ENCODE results near the gene ABCC6. TPM values are rescaled to one million over a fixed set of nuclear protein-coding genes. Genes with fewer than 3 reads are reported as not detected.
"Not testable (repeated sequence)": the region's sequence is repeated elsewhere in the genome, so short reads cannot be mapped to it uniquely, and the experiment has no call there.

ABCC6 gene
- total RNA-seq, 4 donors from 2014 or later, result 0.23 to 4.8 (median 0.73) TPM

- no peaks in the 10 kb centered on the region for H3K9me3 ChIP-seq
- in situ Hi-C loops (cut with MboI; ENCODE audit: low sequenced_read_pairs in 4 of 4) (loop anchor here in 1 of 4 donors (25.0 kb wide), 1 partner anchor 344 kb away; no protein-coding TSS in a partner anchor), intact Hi-C loops (cut with DNase I; ENCODE audit: low total_unique reads) (no loop called here)
- DNase-seq (no peak), ATAC-seq (no peak)
- H3K4me1 ChIP-seq, result peaks cover 0 to 5% of the 10 kb centered on the region in 2 donors
- peaks cover 0 to 64% of the 10 kb centered on the region in 2 donors for H3K36me3 ChIP-seq
- H3K27ac ChIP-seq, result no peak overlapping the region
- H3K4me3 ChIP-seq, result no peak overlapping the region
- no peak for TF ChIP-seq POLR2A (IDR thresholded peaks at IDR 0.05)
- TF ChIP-seq, protein P1, sequence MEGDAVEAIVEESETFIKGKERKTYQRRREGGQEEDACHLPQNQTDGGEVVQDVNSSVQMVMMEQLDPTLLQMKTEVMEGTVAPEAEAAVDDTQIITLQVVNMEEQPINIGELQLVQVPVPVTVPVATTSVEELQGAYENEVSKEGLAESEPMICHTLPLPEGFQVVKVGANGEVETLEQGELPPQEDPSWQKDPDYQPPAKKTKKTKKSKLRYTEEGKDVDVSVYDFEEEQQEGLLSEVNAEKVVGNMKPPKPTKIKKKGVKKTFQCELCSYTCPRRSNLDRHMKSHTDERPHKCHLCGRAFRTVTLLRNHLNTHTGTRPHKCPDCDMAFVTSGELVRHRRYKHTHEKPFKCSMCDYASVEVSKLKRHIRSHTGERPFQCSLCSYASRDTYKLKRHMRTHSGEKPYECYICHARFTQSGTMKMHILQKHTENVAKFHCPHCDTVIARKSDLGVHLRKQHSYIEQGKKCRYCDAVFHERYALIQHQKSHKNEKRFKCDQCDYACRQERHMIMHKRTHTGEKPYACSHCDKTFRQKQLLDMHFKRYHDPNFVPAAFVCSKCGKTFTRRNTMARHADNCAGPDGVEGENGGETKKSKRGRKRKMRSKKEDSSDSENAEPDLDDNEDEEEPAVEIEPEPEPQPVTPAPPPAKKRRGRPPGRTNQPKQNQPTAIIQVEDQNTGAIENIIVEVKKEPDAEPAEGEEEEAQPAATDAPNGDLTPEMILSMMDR (IDR thresholded peaks at IDR 0.05 in 4 of 5, conservative IDR thresholded peaks at IDR 0.05 in 1 of 5), result no peak
- no peaks in the 10 kb centered on the region for H3K27me3 ChIP-seq
Observed at GRCh38 chr16:16106466-16106865, 116.8 kb downstream of the ABCC6 start.

DNA sequence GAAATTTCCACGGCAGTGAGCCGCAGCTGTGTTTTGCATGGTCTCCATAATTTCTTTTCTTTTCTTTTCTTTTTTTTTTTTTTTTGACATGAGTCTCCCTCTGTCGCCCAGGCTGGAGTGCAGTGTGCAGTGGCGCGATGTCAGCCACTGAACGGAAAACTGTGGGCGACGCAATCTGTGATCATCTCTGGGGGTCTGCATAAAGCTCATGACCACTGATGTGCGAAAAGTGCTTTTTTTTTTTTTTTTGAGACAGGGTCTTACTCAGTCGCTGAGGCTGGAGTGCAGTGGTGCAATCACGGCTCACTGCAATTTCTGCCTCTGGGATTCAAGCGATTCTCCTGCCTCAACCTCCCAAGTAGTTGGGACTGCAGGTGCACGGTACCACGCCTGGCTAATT lies 117.6 kb downstream of the ABCC6 start:
- H3K4me3 ChIP-seq, result no peak overlapping the region
- H3K27me3 ChIP-seq, result no peaks in the 10 kb centered on the region
- intact Hi-C loops (cut with DNase I; ENCODE audit: low total_unique reads) (no loop called here), in situ Hi-C loops (cut with MboI; ENCODE audit: low sequenced_read_pairs in 4 of 4) (loop anchor here in 1 of 4 donors (25.0 kb wide), 1 partner anchor 343 kb away; no protein-coding TSS in a partner anchor)
- ATAC-seq, result no peak
- H3K4me1 ChIP-seq, result peaks cover 3 to 5% of the 10 kb centered on the region in 2 donors
- H3K36me3 ChIP-seq, result peaks cover 0 to 56% of the 10 kb centered on the region in 2 donors
- no peak overlapping the region for H3K27ac ChIP-seq
- DNase-seq, result no peak
- TF ChIP-seq, protein P1 (IDR thresholded peaks at IDR 0.05 in 4 of 5, conservative IDR thresholded peaks at IDR 0.05 in 1 of 5), result no peak
- no peak for TF ChIP-seq POLR2A (IDR thresholded peaks at IDR 0.05)
- no peaks in the 10 kb centered on the region for H3K9me3 ChIP-seq

- peaks cover 0 to 52% of the 10 kb centered on the region in 2 donors for H3K36me3 ChIP-seq
- H3K27me3 ChIP-seq; ATAC-seq; H3K4me1 ChIP-seq; intact Hi-C loops (cut with DNase I; ENCODE audit: low total_unique reads); DNase-seq; H3K27ac ChIP-seq; H3K9me3 ChIP-seq; H3K4me3 ChIP-seq: not testable (repeated sequence)
- in situ Hi-C loops (cut with MboI; ENCODE audit: low sequenced_read_pairs in 4 of 4), result loop anchor here in 1 of 4 donors (25.0 kb wide), 1 partner anchor 342 kb away; no protein-coding TSS in a partner anchor
Observed at GRCh38 chr16:16104804-16105141, 118.5 kb downstream of the ABCC6 start.

DNA sequence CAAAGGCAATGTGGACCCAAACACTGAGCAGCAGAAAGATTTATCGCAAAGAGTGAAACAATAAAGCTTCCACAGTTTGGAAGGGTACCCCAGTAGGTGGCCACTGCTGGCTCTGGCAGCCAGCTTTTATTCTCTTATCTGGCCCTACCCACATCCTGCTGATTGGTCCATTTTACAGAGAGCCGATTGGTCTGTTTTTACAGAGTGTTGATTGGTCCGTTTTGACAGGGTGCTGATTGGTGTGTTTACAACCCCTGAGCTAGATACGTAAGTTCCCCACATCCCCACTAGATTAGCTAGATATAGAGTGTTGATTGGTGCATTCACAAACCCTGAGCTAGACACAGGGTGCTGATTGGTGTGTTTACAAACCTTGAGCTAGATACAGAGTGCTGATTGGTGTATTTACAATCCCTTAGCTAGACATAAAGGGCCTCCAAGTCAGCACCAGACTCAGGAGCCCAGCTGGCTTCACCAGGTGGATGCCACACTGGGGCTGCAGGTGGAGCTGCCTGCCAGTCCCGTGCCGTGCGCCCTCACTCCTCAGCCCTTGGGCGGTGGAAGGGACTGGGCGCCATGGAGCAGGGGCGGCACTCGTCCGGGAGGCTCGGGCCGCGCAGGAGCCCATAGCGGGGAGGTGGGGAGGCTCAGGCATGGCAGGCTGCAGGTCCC lies 119.0 kb downstream of the ABCC6 start:
- DNase-seq; H3K27ac ChIP-seq; H3K9me3 ChIP-seq; H3K27me3 ChIP-seq; H3K4me1 ChIP-seq; ATAC-seq; H3K4me3 ChIP-seq; intact Hi-C loops (cut with DNase I; ENCODE audit: low total_unique reads): not testable (repeated sequence)
- H3K36me3 ChIP-seq, result peaks cover 0 to 48% of the 10 kb centered on the region in 2 donors
- in situ Hi-C loops (cut with MboI; ENCODE audit: low sequenced_read_pairs in 4 of 4), result loop anchor here in 1 of 4 donors (25.0 kb wide), 1 partner anchor 342 kb away; no protein-coding TSS in a partner anchor

DNA sequence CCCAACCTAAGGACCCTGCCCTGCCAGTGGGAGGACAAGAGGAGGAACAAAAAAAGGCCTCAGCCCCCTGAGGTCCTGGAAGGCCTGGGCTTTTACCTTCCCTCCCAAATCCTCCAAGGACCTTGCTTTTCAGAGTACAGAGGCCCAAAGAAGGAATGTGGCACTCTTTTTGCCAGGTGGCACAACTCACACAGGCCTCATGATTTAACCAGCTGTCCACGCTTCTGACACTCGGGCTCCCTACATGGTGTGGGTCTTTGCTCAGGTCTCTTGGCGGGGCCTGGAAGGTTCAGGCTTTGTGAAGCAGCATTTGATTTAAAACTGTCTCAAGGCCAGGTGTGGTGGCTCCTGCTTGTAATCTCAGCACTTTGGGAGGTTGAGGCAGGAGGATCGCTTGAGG lies 120.6 kb downstream of the ABCC6 start:
- Histone ChIP-seq H3K9me3 (no peaks in the 10 kb centered on the region), H3K27ac (no peak overlapping the region)
- peak in 1 of 2 donors; percentile 43 for ATAC-seq

More for the DNA sequence above, 120.6 kb downstream of the ABCC6 start:
- peaks cover 3 to 5% of the 10 kb centered on the region in 2 donors for H3K4me1 ChIP-seq
- intact Hi-C loops (cut with DNase I; ENCODE audit: low total_unique reads), result no loop called here
- H3K27me3 ChIP-seq, result no peaks in the 10 kb centered on the region
- H3K36me3 ChIP-seq, result peaks cover 0 to 41% of the 10 kb centered on the region in 2 donors
- TF ChIP-seq, protein P1 (IDR thresholded peaks at IDR 0.05 in 4 of 5, conservative IDR thresholded peaks at IDR 0.05 in 1 of 5), result no peak
- no peak for TF ChIP-seq POLR2A (IDR thresholded peaks at IDR 0.05)
- H3K4me3 ChIP-seq, result no peak overlapping the region
- in situ Hi-C loops (cut with MboI; ENCODE audit: low sequenced_read_pairs in 4 of 4), result loop anchor here in 1 of 4 donors (25.0 kb wide), 1 partner anchor 340 kb away; no protein-coding TSS in a partner anchor
- no peak for DNase-seq
